NCI-H2081 (cell line): ENCODE results near the gene ZBTB4.

ENCODE experiments used
- DNase-seq, 2 experiments: peaks; one replicate each; lab custom pipeline; 2025; lab: John Stamatoyannopoulos, UW

The ZBTB4 gene

DNA sequence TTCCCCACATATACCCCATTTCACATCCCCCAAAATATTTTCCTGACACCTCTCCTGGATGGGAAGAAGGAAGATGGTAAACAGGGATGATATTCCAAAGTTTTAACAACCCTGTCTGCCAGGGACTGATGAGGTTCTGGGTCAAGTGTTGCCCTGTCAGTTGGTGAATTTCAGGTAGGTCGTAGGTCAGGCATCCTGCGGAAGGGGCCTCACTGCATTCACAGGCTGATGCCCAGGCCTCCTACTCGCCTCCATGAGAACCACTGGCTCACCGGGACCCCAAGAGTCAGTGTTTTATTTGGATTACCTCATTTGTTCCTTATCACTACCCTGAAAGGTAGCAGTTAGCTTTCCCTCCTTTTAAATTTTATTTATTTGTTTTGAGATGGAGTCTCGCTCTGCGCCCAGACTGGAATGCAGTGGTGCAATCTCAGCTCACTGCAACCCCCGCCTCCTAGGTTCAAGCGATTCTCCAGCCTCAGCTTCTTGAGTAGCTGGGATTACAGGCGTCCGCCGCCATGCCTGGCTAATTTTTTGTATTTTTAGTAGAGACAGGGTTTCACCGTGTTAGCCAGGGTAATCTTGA lies 10.5 kb downstream of the ZBTB4 start:
- no peak for DNase-seq

GRCh38 chr17:7468290-7468689 lies 11.1 kb downstream of the ZBTB4 start:
- DNase-seq = no peak

DNA sequence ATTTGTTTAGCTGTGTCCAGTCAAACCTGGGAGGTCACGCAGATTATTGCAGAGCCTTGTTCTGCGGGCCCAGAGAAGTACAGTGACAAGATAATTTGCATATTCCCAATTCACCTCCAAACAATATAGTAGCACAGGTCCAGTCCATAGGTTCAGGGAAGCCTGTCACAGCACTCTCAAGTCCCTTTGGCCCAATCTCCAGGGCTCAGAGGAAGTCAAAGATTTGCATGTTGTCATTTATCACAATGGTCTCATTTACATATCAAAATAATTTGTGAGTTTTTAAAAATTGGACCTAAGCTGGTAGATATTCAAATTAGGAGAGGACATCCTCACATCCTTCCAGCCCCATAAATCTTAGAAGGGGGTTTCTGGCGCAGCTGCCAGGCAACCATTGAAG lies 11.9 kb downstream of the ZBTB4 start:
- no peak for DNase-seq

DNA sequence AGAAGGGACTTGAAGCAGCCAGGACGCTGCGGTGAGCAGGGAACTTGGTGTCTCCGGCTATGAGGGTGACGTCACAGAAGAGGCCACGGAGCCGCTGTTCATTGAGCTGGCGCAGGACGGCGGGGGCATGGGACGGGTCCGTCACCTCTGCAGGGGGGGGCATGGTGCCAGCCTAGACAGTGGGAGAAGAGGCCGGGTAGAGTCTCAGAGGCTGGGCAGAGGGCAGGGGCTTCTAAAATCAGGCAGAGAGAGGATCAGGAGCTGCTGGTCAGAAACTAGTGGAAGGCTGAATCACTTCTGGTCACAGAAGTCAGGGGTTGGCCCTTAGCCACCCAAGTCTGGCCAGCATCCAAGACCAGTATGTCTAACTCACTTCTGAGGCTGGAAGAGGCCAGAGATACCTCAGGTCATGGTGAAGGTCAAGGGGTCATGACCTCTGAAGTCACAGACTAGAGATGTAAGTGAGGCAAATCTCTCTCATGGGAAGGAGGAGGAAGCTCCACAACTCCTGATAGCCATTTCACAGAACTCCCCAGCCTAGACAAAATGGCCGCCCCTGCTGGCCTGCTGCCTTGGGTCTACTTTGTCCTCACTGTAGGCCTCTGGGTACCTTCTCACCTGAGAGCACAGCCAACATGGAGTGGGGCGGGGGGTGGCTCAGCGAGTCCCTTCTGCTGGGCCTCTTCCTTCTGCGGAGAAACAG lies 12.6 kb downstream of the ZBTB4 start:
- DNase-seq = no peak

DNA sequence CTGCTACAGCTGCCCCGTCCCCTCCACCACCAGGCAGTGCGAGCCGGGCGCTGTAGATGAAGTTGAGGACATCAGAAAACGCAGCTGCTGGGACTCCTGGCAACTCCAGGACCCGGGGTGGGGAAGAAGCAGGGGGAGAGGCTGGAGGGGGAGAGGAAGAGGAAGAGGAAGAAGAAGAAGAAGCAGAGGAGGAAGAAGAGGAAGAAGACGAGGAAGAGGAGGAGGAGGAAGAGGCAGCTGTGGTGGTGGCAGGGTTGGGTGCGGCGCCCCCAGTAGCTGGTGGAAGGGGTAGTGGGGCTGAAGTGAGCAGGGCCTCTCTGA lies 13.2 kb downstream of the ZBTB4 start:
- no peak for DNase-seq

- no peak for DNase-seq
Measured at GRCh38 chr17:7465597-7466275, 13.7 kb downstream of the ZBTB4 start.

GRCh38 chr17:7464081-7464480 lies 15.3 kb downstream of the ZBTB4 start:
- DNase-seq = no peak

GRCh38 chr17:7463372-7463846 lies 16.0 kb downstream of the ZBTB4 start:
- no peak for DNase-seq

GRCh38 chr17:7462474-7463371 lies 16.7 kb downstream of the ZBTB4 start:
- DNase-seq = no peak

- DNase-seq = no peak
Measured at GRCh38 chr17:7460850-7461660, 18.4 kb downstream of the ZBTB4 start.

- no peak for DNase-seq
Measured at GRCh38 chr17:7459961-7460545, 19.4 kb downstream of the ZBTB4 start.

DNA sequence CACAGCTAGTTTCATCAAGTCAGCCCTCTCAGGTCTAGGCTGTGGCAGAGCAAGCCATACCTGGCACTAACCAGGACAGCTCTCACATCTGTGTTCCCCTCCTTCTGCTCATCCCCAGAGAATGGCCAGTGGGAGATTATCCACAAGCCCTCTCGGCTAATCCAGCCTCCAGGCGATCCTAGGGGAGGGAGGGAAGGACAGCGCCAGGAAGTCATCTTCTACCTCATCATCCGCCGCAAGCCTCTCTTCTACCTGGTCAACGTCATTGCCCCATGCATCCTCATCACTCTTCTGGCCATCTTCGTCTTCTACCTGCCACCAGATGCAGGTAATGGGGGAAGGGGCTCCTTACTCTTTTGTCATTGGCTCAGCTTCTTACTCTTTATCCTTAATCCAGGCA lies 31.0 kb downstream of the ZBTB4 start:
- DNase-seq = no peak

GRCh38 chr17:7445619-7445968 lies 33.8 kb downstream of the ZBTB4 start:
- DNase-seq = no peak

DNA sequence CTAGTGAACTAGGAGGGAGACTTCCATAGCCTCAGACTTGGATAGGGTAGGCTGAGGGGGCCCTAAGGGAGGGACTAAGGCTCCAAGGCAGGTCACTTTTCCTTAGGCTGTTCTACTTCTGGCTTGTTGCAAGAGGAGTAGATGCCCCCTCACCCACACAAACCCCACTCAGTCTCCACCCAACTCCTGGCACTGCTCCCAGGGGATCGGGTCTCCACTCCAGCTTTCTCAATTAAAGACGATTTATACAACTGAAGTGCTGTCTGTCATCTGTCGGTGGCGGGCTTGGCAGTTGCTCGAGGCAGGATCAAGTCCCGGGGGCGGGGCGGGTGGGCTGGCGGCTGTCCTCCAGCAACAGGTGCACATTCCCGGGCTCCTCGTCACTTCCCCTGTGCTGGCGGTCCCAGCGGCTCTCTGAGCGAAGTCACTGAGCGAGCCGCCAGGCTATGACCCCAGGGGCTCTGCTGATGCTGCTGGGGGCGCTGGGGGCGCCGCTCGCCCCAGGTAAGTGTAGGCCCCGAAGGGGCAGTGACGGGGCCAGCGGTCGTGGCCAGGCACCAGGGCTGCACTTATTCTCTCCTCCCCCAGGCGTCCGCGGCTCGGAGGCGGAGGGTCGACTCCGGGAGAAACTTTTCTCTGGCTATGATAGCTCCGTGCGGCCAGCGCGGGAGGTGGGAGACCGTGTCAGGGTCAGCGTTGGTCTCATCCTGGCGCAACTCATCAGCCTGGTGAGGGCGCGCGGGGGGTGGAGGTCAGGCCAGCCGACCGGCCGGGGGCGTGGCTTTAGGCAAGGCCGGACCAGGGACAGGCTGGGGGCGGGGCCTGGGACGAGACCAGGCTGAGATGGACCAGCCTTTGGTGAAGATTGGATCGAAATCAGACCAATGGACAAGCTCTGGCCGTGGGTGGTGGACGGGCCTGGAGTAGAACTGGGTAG lies 34.5 kb downstream of the ZBTB4 start, which contains the start of gene CHRNB1:
TSS of gene CHRNB1 (plus strand) at position 380 of the 937 bp plus-strand sequence. CDS start at position 447, 67 bp downstream.
- no peak for DNase-seq

DNA sequence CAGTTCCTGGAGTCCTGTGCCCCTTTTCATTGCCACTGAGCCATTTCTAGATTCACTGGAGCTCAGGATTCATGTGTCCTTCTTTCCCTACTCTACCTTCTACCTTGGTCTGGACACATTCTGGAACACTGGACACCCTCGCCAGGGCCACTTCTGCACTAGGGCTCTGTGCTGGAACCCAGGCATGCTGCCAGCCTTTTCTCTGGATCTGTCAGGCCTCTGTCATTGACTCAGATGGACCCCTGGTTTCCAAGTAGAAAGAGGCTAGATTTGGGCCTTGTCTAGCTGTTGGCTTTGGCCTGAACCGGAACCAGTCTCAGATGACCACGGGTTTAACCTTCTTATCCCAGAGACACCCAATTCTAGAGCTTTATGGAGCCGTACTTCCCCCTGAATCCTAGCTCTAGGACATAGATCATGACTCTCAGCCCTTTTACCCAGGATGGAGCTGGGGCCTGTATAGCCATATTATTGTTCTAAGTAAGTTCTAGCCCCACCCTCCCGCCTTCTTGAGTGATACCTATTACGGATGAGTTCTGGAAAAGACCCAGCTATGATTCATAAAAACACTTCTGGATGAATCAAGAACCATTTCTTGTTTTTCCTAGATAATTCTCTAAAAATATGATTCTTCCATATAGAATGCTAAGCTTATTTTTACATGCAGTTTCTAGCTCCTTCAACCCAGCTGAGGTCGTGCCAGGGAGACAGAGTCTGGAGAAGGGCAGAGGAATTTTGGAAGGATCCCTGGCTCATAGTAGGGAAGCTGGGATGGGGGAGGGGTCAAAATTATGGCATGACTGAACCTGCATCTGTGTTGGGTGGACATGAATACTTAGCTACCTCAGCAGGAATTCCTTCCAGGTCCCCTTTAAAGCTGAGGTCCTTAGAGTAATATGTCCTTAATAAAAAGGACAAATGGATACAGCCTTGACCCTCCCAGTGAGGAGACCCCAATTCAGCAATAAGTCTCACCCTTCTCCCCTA lies 35.6 kb downstream of the ZBTB4 start:
- DNase-seq = no peak

GRCh38 chr17:7442142-7442541 lies 37.3 kb downstream of the ZBTB4 start:
- DNase-seq = no peak

DNA sequence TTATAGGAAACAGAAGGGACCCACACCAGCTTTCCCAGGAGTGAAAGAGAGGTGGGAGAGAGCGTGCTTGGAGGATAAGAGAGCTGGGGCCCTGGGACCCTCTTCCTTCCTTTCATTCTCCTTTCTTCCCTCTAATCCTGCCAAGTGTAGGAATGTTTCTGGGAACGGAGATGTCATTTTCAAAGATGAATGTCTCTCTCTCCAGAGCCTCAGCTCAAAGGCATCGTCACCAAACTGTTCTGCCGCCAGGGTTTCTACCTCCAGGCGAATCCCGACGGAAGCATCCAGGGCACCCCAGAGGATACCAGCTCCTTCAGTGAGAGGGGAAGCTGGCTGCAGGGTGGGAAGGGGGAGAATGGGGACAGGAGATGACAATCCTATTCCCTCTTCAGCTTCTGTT lies 38.2 kb downstream of the ZBTB4 start:
- no peak for DNase-seq

- no peak for DNase-seq
Measured at GRCh38 chr17:7440834-7441195, 38.6 kb downstream of the ZBTB4 start.
